ENCODE data around the gene JKAMP.

The JKAMP gene

DNA sequence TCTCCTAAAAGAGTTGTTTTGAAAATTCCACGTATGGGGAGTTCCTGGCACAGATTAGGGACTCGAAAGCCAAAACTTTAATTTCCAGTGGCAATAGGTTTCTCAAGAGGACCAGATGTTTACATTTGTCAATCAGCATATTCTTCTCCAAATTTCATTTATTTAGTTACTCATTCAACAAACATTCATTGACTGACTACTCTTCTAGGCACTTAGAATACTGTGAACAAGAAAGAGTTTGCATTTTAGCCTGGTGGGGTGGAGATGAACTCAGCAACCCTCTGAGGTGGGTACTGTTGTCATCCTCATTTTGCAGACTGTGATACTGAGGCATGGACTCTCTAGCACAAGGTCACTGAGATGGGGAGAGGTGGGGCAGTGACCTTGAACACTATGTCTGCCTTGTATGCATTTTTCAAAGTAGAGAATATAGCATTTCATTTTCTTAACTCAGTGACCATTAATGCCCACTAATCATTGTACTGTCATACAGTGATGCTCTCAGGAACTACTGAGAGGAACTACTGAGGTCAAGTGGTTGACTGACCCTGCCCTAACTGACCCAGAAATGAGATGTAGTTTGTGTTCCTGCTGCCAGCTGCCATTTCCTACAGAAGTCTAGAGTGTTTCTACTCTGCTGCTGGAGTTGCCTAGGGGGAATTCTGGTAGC, 2.3 kb upstream of the JKAMP start:
- DNase-seq (ENCODE audit: low read depth), result peak; percentile 81

DNA sequence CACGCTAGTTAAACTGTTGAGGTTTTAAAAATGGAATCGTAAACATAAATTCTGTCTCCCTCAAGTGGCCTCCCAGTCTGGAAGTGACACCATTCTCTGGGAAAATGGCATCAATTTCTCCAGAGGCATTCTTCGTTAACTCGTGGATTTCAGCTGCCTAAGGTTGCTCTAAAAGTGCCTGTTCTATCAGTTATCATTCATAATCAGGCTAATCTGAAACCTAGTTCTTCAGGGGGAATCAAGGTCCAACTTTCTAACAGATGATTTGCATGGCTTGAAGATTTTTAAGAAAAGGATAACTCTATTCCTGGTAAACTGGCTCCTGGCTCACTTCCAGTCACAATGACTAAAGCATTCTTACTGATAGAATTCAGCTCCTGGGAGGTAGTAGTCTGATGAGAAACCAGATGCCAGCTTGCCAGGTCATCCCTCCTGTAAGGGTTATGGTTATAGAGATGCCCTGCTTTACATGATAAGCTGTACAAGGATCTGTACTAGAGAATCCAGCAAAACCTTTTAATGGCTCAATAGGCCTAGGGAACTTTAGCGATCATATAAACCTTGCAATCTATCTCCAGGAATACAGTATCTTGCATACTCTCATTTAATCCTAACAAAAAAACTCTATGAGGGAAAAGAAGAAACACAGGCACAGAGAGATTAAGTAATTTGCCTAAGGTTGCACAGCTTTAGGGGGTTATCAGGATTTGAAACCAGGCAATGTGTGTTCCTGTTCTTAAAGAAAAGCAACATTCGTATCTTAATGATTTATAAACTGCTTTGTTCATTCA, 1.6 kb upstream of the JKAMP start:
- peak; percentile 97 for DNase-seq (ENCODE audit: low read depth)

DNA sequence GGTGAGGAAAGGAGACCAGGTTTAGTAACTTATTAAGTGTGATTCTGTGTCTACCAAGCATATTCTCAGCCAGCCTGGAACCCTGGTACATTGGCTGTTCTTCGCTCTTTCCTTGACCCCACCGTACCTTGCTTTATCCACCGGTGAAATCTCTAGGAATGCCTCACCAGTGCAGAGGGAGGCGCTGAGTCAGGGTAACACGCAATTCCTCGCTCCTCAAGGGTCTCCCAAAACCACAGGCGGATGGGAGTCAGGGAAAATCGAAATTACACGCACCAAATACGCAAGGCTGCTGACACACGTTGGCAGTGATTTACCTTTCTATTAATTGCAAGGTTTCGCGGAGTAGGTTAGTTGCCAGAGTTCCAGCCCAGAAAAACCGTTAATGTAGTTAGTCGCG, 954 bp upstream of the JKAMP start:
- DNase-seq (ENCODE audit: low read depth), result peak; percentile 70

DNA sequence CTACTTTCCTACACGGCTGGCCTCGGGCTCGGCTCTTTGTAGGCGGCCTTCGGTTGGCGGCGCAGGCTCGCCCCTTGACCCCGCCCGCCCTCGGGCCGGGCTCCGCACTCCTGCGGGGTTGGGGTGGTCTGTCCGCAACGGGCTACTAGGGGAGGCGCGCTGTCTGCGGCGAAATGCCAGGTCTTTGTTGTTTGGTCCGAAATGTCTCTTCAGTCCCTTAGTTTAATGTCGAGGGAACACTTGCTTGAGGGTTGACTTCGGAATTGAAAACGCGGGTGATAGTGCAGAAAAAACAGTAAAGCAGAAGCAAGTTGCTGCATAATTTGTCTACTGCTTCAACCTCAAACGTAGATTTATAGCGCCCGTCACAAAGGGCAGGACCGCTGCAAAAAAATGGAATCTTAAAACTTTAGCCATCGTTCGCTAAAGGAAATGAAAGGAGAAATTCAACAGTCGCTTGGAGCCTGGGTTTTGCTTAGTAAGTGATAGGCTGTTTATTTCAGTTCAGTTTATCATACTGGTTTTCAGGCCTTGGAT, 390 bp downstream of the JKAMP start:
- DNase-seq (ENCODE audit: low read depth), result peak; percentile 51

DNA sequence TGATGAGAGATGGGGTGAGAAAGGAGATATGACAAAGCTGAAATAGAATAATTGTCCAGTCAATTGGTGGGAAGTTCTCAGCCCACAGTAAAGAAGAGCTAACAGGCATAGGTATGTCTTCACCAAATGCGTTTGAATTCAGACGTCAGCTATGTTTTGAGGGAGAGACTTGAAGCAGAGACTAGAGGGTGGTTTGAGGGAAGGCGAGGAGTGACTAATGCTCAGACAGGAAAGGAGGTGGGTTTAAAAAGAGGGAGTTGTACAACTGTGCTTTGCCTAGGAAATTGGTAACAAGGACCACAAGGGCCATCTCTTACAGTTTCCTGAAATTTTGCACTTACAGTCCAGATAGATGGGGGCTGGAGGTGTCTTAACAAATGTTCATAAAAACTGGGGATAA, 6.4 kb downstream of the JKAMP start:
- DNase-seq (ENCODE audit: low read depth), result no peak

DNA sequence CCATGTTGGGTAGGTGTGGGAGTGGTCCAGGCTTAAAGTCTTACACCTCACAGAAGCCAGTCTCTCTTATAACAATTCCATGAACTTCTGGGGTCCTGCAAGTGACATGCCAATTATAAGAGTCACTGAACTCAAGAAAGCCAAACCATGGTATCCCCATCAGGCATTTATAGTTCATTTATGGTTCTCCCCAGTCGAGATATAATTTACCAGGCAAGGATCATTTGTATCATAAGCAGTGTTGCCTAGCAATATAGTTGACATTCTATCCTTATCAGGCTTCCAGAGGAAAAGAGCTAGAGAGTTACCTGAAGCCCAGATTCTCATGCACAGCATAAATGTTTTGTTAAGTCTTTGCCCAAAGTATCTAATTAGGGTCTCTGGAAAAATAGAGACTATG, 8.1 kb downstream of the JKAMP start:
- no peak for DNase-seq (ENCODE audit: low read depth)

DNA sequence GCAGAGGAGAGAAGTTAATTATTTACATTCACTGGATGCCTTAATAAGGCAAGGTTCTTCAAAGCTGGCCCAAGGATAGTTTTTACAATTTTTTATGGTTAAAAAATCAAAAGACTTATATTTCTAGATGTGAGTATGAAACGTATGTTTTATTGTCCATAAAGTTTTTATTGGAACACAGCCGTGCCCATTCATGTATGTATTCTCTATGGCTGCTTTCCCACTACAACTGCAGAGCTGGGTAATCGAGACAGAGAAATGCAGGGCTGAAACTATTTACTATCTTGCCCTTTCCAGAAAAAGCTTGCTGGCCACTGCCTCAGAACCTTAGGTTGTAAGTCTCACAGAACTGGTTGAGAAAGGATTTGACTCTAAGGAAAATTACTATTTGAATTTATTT, 16.4 kb downstream of the JKAMP start:
- DNase-seq (ENCODE audit: low read depth), result no peak

DNA sequence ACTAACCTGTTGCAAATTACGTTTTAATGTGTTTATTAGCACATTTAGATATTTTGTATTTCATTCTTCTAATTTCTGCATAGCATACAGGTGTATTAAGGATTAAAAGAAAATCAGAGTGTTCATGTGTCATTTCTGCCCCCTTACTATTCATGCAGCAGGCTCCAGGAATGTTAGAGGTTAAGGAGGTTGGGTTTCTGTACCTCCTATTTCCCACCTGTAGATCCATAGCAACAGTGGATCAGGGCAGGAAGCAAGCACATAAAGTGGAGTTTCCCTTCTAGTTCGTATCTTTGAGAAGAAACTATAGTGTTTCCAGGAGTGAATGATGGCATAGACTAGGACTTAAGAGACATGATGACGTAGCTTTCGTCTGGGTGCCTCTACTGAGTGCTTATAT, 18.9 kb downstream of the JKAMP start:
- no peak for DNase-seq (ENCODE audit: low read depth)

DNA sequence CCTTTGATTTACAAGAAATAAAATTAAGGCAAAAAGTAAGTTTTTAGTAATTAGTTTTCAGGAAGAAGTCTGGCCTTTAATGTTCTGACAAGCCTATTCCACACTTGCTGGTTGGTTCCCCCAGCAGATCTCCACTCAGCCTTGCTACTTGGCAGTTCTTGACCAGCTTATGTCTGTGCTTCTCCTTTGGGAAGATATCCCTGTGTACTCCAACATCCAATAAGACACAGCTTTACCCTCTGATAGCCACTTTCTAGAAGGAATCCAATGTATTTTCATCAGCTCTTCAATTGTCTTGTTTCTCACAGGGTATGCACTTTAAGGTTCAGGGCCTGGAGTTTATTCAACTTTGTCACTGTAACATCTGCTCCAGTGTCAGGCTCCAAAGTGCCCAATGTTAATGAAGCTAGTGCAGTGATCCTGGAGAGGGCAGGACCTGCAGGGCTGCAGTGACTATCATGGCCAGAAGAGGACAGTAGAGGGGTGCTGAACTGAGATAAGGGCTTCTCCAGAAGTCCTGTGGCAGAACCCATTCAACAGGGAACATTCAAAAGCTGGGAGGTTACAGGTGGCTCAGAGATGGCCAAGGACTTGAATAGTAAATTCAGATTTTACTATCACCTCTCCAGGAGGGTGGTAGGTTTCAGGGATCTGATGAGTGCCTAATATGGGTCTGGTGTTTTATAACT, 22.9 kb downstream of the JKAMP start:
- peak; percentile 61 for DNase-seq (ENCODE audit: low read depth)

DNA sequence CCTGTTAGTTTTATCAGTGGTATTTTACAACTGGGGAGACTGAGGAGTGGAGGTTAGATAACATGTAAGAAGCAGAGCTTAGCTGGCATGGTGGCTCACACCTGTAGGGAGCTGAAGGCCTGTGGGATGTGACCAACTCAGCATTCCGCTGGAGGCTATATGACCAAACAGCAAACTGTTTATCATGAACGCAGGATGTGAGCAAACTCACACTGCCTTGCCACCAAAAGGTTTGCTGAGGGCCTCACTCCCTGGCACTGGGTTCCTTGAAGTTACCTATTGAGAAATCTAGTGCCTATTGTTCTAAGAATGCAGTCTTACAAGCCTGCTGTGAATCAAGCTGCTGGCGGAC, 23.4 kb downstream of the JKAMP start:
- DNase-seq (ENCODE audit: low read depth), result no peak

DNA sequence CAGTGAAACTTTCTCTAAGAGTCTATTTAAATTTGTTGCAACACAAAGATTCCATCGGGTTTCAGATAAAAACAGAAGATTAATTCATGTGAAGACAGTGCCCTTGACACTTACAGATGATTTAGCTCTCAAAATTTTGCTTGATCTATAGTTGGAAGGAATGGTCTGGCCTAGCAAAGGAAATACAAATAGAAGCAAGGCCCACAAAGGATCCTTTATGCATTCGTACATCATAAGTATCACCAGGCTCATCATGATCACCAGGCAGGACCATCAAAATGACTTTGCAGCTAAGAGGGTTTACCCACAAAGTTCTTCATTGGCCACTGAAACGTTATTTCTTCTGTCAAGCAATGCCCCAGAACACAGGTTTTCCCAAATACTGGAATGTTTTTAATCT, 24.8 kb downstream of the JKAMP start:
- DNase-seq (ENCODE audit: low read depth), result no peak

DNA sequence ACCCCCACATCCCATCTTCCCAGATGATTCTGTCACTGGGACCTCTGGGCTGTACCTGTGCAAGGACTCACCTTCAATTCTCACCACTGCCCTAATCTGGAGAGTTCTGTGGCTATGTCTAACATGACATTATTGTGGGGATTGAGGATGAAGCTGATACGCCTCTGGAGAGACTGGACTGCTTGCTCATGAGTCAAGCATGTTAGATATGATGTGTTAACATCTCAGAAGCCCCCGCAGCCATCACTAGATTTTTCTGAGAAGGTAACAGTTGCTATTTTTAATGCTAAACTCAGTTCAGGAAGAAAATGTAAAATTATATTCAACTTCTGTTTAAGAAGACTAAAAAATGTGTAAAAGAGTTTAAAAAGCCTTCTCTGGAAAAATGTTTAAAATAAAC, 25.7 kb downstream of the JKAMP start:
- DNase-seq (ENCODE audit: low read depth), result no peak

DNA sequence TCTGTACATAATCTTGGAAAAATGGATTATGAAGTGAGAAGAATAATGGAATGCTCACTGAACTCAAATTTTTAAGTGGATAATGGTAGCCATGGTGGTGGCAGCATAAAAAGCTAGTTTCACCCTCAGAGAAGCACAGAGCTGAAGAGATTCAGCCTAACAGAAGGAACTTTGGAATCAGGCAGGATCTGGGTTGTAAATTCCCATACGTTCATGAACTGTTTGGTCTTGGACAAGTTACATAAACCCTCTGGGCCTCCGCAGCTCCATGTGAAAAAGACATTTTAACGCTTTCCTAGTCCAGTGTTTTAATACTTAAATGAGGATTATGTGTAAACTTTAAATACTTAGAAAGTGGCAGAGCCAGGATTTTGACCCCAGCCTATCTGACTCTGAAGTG, 26.6 kb downstream of the JKAMP start:
- DNase-seq (ENCODE audit: low read depth), result no peak

DNA sequence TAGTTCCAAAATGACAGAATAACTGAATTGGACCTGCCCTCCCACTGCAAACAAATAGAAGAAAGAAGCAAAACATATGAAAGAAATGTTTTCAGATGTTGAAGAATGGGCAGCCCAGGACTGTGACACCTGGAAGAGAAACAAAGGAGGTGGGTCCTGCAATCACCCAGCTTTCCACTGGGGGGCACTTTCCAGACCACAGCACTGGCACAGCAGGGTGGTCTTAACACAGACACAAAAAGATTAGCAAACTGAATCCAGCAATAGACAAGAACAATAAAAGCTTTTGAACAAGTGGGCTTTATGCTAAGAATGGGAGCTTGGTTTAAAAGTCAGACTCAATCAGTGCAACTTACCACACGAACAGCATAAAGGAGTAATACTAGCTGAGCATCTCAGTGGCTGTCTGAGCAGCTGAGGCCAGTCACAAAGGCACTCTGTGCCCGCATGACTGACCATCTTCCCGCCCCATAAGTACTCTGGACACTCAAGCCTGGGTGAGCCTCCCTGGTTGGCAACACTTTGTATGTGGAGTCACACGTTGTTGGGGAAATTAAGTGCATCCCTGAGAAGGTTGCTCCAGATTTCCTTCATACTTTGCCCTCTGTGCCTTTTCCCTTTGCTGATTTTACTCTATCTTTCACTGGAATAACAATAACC, 27.7 kb downstream of the JKAMP start:
- no peak for DNase-seq (ENCODE audit: low read depth)

DNA sequence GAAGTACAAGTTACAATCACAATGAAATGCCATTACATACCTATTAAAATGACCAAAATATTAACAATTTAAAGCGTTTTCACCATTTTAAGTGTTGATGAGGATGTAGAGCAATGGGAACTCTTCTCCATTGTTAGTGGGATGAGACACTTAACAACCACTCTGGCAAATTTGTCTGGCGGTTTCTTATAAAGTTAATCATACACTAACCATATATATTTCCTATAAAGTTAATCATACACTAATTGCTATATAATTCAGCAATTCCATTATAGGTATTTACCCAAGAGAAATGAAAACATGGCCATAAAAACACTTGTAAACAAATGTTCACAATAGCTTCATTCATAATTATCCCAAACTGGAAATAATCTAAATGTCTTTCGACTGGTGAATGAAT, 35.9 kb downstream of the JKAMP start:
- DNase-seq (ENCODE audit: low read depth), result no peak

DNA sequence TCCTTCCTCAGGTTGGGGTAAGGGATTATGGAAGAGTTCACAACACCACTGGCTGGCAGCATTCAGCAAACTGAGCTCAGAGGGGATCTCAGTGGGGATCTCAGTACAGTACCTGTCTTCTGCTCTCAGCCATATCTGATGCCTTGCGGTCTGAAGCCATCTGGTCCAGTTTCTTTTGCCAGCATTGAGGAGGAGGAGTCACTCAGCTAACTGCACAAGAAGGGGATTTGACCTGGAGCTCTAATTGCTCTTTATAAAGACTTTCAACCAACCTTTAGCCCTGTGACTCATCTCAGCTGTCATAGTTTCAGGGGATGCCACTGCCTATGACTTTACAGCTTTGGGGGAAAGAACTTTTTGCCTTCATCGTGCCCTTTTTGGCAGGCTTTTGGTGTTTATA, 44.9 kb downstream of the JKAMP start:
- no peak for DNase-seq (ENCODE audit: low read depth)

DNA sequence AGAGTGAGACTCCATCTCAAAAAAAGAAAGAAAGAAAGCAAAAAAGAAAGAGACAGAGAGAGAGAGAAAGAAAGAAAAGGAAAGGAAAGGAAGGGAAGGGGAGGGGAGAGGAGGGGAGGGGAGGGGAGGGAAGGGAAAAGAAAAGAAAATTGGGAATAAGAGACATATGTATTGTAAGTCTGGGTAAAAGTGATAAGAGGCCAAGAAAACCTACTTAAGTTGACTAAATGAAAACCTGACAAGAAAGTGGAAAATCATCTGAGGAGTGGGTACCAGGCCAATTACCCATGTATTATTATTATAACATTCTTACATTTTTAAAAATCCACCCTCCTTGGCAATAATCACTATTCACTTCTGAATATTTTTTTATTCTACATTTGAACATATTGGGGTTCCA, 46.0 kb downstream of the JKAMP start:
- DNase-seq (ENCODE audit: low read depth), result no peak

DNA sequence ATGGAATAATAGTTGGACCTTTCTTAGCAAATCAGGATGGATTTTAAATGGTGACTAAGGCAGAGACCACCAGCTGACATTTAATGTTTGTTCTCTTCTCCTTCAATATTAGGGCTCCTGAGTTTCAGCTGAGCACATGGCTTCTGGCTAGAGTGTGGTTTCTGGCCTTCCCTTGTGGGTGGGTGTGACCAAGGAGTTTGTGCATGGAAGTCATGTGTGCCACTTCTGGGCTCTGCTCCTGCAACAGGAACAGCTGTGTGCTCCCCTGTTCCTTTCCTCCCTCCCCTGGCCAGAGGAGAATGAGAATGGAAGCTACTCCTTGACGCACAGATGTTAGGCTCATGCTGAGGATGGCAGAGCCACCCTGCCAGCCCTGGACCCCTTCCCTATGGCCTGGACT, 48.1 kb downstream of the JKAMP start:
- DNase-seq (ENCODE audit: low read depth), result no peak

DNA sequence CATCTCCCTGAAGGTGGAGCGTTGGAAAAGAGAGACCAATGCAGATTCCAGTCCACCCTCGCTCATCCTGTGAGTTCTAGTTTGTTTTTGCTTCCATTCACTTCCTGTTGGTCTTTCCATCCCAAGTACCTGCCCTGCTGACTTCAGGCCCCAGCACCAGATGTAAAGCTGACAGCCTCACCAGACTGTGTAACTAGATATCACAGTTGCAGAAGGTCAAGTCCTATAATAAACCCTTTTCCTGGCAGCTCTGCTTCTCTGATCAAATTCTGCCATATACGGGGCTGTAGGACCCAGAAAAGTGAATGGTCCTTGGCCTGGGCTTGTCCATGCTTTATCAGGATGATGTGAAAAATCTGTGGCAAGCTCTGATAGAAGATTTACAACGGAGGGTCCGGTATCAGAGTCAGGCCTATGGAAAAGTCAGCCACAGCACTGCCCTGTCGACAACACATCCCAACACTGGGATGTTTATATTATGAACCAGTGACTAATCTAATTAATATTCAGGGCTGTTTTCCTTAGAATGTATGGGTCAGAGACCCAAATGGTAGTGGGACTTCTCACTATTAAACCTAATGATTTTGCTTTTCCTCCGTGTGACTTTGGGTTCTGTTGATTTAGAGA, 50.2 kb downstream of the JKAMP start:
- DNase-seq (ENCODE audit: low read depth), result peak; percentile 13

DNA sequence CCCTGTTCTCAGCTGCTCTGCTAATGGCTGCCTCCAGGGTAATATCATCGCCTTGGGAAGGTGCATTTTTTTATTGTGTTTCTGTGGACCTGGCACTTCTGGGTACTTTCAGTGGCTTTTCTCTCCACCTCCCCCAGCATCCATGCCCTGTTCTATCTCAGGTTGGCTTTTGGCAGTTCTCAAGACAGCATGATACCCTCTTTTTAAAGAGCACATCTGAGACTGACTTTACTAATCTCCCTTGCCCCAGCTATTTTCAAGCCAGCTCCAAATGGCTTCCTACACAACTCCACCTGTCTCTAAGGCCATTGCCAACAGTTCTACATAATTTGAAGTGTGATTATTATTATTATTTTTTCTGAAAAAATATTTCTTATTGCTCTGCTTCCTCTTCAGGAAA, 53.2 kb downstream of the JKAMP start:
- DNase-seq (ENCODE audit: low read depth), result no peak

DNA sequence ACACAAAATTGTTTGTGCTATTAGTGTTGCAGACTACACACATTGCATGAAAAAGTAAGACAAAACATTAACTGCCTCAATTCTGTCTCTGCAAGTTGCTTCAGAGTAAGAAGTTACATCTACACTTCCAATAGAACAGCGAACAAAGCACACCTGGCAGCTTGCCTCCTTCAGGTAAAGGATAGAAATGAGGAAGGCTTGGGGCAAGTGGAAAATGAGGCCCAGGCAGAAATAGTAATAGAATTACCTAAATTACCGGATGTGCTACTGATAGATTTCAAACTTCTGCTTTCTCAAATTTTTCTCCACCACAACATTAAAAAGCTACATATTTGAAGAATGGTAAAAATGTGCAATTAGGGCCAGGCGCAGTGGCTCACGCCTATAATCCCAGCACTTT, 54.6 kb downstream of the JKAMP start:
- DNase-seq (ENCODE audit: low read depth), result no peak

DNA sequence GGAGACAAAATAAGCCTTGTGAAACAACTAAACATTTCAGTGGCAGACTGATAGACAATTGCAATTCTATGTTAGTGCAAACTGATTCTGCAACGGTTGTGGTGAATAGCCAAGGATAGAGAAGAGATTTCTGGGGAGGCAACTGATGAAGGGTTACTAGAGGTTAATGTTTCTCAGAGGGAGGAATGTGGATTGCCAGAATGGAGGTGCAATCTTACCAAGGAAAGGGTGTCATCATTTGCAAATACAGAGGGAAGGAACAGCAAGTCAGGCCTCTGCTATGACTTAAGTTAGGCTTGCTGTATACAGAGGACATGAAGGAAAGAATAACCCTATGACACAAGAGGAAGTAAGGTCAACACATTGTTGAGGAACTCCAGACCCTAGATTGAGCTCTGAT, 56.5 kb downstream of the JKAMP start:
- no peak for DNase-seq (ENCODE audit: low read depth)
